DND-41 (cell line): ENCODE results near the gene TBCK.

Experiments used
- EZH2 ChIP-seq: IDR thresholded peaks from 3 replicates; pipeline ENCODE4 v1.6.1; 2012; ENCODE audit warnings: borderline replicate concordance, low read depth, mild to moderate bottlenecking, moderate library complexity, low read length, inconsistent platforms; ENCODE audit not compliant: severe bottlenecking
- TF ChIP-seq, protein P1 (sequence below): IDR thresholded peaks from 2 replicates; pipeline ENCODE4 v1.5.1; 2012; ENCODE audit warnings: borderline replicate concordance, low read length, moderate library complexity, mild to moderate bottlenecking; ENCODE audit not compliant: poor library complexity, severe bottlenecking; ENCODE audit errors: extremely low read depth

- TF ChIP-seq, protein P1, sequence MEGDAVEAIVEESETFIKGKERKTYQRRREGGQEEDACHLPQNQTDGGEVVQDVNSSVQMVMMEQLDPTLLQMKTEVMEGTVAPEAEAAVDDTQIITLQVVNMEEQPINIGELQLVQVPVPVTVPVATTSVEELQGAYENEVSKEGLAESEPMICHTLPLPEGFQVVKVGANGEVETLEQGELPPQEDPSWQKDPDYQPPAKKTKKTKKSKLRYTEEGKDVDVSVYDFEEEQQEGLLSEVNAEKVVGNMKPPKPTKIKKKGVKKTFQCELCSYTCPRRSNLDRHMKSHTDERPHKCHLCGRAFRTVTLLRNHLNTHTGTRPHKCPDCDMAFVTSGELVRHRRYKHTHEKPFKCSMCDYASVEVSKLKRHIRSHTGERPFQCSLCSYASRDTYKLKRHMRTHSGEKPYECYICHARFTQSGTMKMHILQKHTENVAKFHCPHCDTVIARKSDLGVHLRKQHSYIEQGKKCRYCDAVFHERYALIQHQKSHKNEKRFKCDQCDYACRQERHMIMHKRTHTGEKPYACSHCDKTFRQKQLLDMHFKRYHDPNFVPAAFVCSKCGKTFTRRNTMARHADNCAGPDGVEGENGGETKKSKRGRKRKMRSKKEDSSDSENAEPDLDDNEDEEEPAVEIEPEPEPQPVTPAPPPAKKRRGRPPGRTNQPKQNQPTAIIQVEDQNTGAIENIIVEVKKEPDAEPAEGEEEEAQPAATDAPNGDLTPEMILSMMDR = no peak
- no peak for TF ChIP-seq EZH2
These were observed 173.3 kb downstream of the TBCK start for GRCh38 chr4:106142616-106143127.
